Hepatocyte (in vitro differentiated cells): ENCODE data around the gene THOP1.

Experiments used
- EZH2phosphoT487 ChIP-seq: fragments of 200-600 bp; sonication (generic); IDR thresholded peaks from one replicate; pipeline ENCODE4 v1.6.1; 2018; ENCODE audit warnings: antibody characterized with exemption, mild to moderate bottlenecking, low read depth, moderate library complexity; ENCODE audit not compliant: unreplicated experiment, severe bottlenecking
- TF ChIP-seq, protein P1 (sequence below): fragments of 200-600 bp; sonication (generic); IDR thresholded peaks from 2 replicates; pipeline ENCODE4 v1.5.1; 2016; ENCODE audit warnings: antibody characterized with exemption, mild to moderate bottlenecking; ENCODE audit not compliant: poor library complexity

GRCh38 chr19:2790557-2791271 is 5.4 kb downstream of the THOP1 start:
- TF ChIP-seq, protein P1, sequence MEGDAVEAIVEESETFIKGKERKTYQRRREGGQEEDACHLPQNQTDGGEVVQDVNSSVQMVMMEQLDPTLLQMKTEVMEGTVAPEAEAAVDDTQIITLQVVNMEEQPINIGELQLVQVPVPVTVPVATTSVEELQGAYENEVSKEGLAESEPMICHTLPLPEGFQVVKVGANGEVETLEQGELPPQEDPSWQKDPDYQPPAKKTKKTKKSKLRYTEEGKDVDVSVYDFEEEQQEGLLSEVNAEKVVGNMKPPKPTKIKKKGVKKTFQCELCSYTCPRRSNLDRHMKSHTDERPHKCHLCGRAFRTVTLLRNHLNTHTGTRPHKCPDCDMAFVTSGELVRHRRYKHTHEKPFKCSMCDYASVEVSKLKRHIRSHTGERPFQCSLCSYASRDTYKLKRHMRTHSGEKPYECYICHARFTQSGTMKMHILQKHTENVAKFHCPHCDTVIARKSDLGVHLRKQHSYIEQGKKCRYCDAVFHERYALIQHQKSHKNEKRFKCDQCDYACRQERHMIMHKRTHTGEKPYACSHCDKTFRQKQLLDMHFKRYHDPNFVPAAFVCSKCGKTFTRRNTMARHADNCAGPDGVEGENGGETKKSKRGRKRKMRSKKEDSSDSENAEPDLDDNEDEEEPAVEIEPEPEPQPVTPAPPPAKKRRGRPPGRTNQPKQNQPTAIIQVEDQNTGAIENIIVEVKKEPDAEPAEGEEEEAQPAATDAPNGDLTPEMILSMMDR = no peak
- no peak for TF ChIP-seq EZH2phosphoT487
